Measurements from ENCODE around the gene MAST4. TPM values are rescaled to one million over a fixed set of nuclear protein-coding genes. Genes with fewer than 3 reads are reported as not detected.

The MAST4 gene
- total RNA-seq, 1 donor from 2014 or later: 22.3 TPM

- peaks cover 13% of the 10 kb centered on the region for H3K4me1 ChIP-seq (ENCODE audit: insufficient read depth, low read length)
- Mint-ChIP-seq H3K27me3 (ENCODE audit: low read depth, unreplicated experiment) (no peaks in the 10 kb centered on the region), H3K27ac (ENCODE audit: unreplicated experiment) (no peak overlapping the region), H3K4me3 (ENCODE audit: unreplicated experiment) (no peak overlapping the region), H3K9me3 (ENCODE audit: unreplicated experiment) (no peaks in the 10 kb centered on the region), H3K4me1 (ENCODE audit: low read depth, unreplicated experiment) (peaks cover 10% of the 10 kb centered on the region), H3K36me3 (ENCODE audit: low read depth, unreplicated experiment) (no peaks in the 10 kb centered on the region)
- H3K27ac ChIP-seq (ENCODE audit: low read depth, low read length): no peak overlapping the region
- no peaks in the 10 kb centered on the region for H3K79me2 ChIP-seq (ENCODE audit: insufficient read depth, low read length)
- H3K4me3 ChIP-seq (ENCODE audit: insufficient read depth, low read depth, low read length): no peak overlapping the region
- no peaks in the 10 kb centered on the region for H3K27me3 ChIP-seq (ENCODE audit: insufficient read depth, low read length)
- DNase-seq (ENCODE audit: low read depth): no peak
- H3K9me3 ChIP-seq (ENCODE audit: insufficient read depth, low read depth, low read length): no peaks in the 10 kb centered on the region
- no peak for FAIRE-seq
- TF ChIP-seq CTCF (IDR thresholded peaks at IDR 0.05; ENCODE audit: insufficient read depth, low read depth, low read length) (no peak), EZH2 (IDR thresholded peaks at IDR 0.05; ENCODE audit: insufficient read depth, low read length) (no peak)
- no peak overlapping the region for H2AFZ ChIP-seq (ENCODE audit: low read depth, low read length)
- no peak overlapping the region for H3K9ac ChIP-seq (ENCODE audit: low read length)
- no peak overlapping the region for H3K4me2 ChIP-seq (ENCODE audit: low read length)
- no peaks in the 10 kb centered on the region for H3K36me3 ChIP-seq (ENCODE audit: insufficient read depth, low read length)
- no peaks in the 10 kb centered on the region for H4K20me1 ChIP-seq (ENCODE audit: insufficient read depth, low read length)
Measured at GRCh38 chr5:67208403-67208802, 612.2 kb downstream of the MAST4 start.

GRCh38 chr5:67209141-67209771 lies 613.1 kb downstream of the MAST4 start:
- Mint-ChIP-seq H3K27me3 (ENCODE audit: low read depth, unreplicated experiment) (no peaks in the 10 kb centered on the region), H3K4me3 (ENCODE audit: unreplicated experiment) (no peak overlapping the region), H3K9me3 (ENCODE audit: unreplicated experiment) (no peaks in the 10 kb centered on the region), H3K4me1 (ENCODE audit: low read depth, unreplicated experiment) (peaks cover 10% of the 10 kb centered on the region), H3K27ac (ENCODE audit: unreplicated experiment) (peak overlapping the region; percentile 30), H3K36me3 (ENCODE audit: low read depth, unreplicated experiment) (no peaks in the 10 kb centered on the region)
- no peaks in the 10 kb centered on the region for H3K36me3 ChIP-seq (ENCODE audit: insufficient read depth, low read length)
- peak; percentile 78 for TF ChIP-seq CTCF (IDR thresholded peaks at IDR 0.05; ENCODE audit: insufficient read depth, low read depth, low read length)
- TF ChIP-seq EZH2 (IDR thresholded peaks at IDR 0.05; ENCODE audit: insufficient read depth, low read length): no peak
- H4K20me1 ChIP-seq (ENCODE audit: insufficient read depth, low read length): no peaks in the 10 kb centered on the region
- H3K9ac ChIP-seq (ENCODE audit: low read length): no peak overlapping the region
- H3K4me1 ChIP-seq (ENCODE audit: insufficient read depth, low read length): peaks cover 13% of the 10 kb centered on the region
- H3K27ac ChIP-seq (ENCODE audit: low read depth, low read length): no peak overlapping the region
- DNase-seq (ENCODE audit: low read depth) (peak; percentile 59), FAIRE-seq (peak; percentile 74)
- H3K9me3 ChIP-seq (ENCODE audit: insufficient read depth, low read depth, low read length): no peaks in the 10 kb centered on the region
- H3K79me2 ChIP-seq (ENCODE audit: insufficient read depth, low read length): no peaks in the 10 kb centered on the region
- H3K27me3 ChIP-seq (ENCODE audit: insufficient read depth, low read length): no peaks in the 10 kb centered on the region
- H3K4me3 ChIP-seq (ENCODE audit: insufficient read depth, low read depth, low read length): no peak overlapping the region
- no peak overlapping the region for H3K4me2 ChIP-seq (ENCODE audit: low read length)
- H2AFZ ChIP-seq (ENCODE audit: low read depth, low read length): no peak overlapping the region

GRCh38 chr5:67211926-67212325 lies 615.7 kb downstream of the MAST4 start:
- peaks cover 14% of the 10 kb centered on the region for H3K4me1 ChIP-seq (ENCODE audit: insufficient read depth, low read length)
- H3K27me3 ChIP-seq (ENCODE audit: insufficient read depth, low read length): no peaks in the 10 kb centered on the region
- Mint-ChIP-seq H3K9me3 (ENCODE audit: unreplicated experiment) (peaks cover 2% of the 10 kb centered on the region), H3K4me1 (ENCODE audit: low read depth, unreplicated experiment) (peaks cover 10% of the 10 kb centered on the region), H3K4me3 (ENCODE audit: unreplicated experiment) (no peak overlapping the region), H3K36me3 (ENCODE audit: low read depth, unreplicated experiment) (no peaks in the 10 kb centered on the region), H3K27me3 (ENCODE audit: low read depth, unreplicated experiment) (no peaks in the 10 kb centered on the region), H3K27ac (ENCODE audit: unreplicated experiment) (peak overlapping the region; percentile 54)
- no peak overlapping the region for H3K4me2 ChIP-seq (ENCODE audit: low read length)
- no peak overlapping the region for H3K9ac ChIP-seq (ENCODE audit: low read length)
- no peaks in the 10 kb centered on the region for H3K36me3 ChIP-seq (ENCODE audit: insufficient read depth, low read length)
- no peak overlapping the region for H3K4me3 ChIP-seq (ENCODE audit: insufficient read depth, low read depth, low read length)
- TF ChIP-seq CTCF (IDR thresholded peaks at IDR 0.05; ENCODE audit: insufficient read depth, low read depth, low read length) (no peak), EZH2 (IDR thresholded peaks at IDR 0.05; ENCODE audit: insufficient read depth, low read length) (no peak)
- FAIRE-seq (no peak), DNase-seq (ENCODE audit: low read depth) (peak; percentile 93)
- no peaks in the 10 kb centered on the region for H3K9me3 ChIP-seq (ENCODE audit: insufficient read depth, low read depth, low read length)
- H3K27ac ChIP-seq (ENCODE audit: low read depth, low read length): no peak overlapping the region
- no peak overlapping the region for H2AFZ ChIP-seq (ENCODE audit: low read depth, low read length)
- H4K20me1 ChIP-seq (ENCODE audit: insufficient read depth, low read length): no peaks in the 10 kb centered on the region
- no peaks in the 10 kb centered on the region for H3K79me2 ChIP-seq (ENCODE audit: insufficient read depth, low read length)
